Stimulated activated CD4-positive, alpha-beta T cell treated with anti-CD3 and anti-CD28 coated beads, Interleukin-12 subunit alpha, Interleukin-12 subunit beta, amount 100 ng/mL, for 24 hours (primary cell): ENCODE data around the gene SLC15A4.

Experiments
- DNase-seq, 2 experiments: peaks; one replicate each; pipeline ENCODE4 v3.0.0-alpha.2; 2020; ENCODE audit warnings: low read depth in 2 of 2

SLC15A4 gene

DNA sequence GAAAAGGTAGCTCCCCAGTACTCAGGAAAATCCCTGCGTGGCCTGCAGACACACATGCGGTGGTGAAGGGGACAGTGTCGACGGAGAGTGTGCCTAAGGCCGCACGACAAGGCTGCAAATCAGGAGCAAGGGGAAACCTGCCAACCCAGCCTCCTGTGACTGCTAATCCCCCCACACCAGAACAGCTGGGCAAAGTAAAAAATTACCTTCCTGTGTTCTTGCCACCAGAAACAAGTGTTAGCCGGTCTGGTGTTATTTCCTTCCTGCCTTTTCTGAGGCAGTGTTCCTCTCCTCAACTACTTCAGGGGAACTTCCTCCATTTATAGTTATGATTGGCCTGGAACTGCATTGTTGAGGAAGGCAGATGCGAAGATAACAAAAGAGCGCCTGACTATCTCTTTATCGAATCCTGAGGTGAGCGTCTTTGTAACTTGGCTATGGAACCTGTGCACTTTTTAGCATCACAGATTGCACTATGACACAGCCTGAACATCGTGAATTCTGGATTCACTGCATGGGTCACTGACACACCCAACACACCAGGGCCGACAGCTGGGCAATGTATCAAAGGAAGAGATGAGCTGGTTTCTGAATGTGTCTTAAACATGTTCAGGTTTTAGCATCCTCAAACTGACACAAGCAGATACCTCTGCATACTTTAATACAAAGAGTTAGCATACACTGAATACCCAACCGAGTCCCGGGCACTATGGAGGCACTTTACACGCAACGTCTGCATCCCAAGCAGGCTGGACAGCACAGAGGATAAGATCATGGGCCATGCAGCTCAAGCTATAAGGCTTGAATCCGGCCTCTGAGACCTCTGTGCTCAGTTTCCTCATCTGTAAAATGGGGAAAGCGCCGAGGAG is 28.9 kb downstream of the SLC15A4 start:
- DNase-seq = no peak

DNA sequence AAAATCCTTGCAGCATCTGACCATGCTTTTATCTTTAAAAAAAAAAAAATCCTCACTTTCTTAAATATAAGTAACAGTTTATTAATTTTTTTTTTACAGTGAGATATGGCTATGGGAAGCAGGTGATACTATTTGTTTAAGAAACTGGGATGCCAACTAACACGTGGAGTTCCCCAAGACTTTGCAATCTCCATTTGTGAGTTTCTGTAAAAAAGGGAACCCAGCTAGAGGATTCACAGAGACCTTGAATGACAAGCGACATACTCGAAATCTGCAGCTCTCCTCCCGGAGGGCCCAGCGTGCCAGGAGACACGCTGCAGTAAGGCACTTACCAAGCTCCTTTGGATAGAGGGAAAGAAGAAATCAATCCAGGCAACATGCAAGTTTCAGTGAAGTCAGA is 30.1 kb downstream of the SLC15A4 start:
- no peak for DNase-seq

DNA sequence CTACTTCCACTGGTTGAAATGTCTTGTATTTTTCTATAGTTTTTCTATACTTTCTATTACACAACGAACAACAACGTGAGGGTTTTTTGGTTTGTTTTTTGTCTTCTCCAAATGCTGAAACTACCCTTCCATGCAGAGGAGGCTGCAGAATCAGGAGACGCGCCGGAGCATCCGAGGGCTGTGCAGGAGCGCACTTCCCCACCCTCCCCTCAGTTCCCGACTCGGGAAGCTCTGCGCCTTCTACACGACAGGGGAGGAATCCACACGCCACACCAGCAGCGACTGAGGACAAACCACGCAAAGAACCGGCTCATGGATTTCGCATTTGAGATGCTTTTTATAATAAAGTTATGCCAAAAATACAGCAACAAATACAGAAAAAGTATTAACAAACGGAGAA is 30.9 kb downstream of the SLC15A4 start:
- DNase-seq = no peak

DNA sequence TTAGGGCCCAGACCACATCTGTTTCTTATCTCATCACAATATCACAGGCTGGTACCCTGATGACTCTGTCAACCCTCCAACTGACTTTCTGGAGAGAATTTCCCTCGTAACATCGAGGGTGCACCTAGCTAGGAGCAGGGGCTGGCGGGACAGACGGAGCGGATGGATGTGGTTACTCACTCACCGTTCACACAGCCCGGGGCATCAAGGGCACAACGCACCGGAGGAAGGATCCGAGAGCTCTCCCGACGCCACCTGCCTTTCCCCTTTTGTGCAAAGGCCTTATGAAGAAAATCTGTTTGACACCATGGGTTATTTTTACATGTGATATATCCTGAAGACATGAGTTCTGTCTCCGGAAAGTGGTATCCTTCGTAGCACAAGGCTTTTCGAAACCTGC is 31.4 kb downstream of the SLC15A4 start:
- no peak for DNase-seq

DNA sequence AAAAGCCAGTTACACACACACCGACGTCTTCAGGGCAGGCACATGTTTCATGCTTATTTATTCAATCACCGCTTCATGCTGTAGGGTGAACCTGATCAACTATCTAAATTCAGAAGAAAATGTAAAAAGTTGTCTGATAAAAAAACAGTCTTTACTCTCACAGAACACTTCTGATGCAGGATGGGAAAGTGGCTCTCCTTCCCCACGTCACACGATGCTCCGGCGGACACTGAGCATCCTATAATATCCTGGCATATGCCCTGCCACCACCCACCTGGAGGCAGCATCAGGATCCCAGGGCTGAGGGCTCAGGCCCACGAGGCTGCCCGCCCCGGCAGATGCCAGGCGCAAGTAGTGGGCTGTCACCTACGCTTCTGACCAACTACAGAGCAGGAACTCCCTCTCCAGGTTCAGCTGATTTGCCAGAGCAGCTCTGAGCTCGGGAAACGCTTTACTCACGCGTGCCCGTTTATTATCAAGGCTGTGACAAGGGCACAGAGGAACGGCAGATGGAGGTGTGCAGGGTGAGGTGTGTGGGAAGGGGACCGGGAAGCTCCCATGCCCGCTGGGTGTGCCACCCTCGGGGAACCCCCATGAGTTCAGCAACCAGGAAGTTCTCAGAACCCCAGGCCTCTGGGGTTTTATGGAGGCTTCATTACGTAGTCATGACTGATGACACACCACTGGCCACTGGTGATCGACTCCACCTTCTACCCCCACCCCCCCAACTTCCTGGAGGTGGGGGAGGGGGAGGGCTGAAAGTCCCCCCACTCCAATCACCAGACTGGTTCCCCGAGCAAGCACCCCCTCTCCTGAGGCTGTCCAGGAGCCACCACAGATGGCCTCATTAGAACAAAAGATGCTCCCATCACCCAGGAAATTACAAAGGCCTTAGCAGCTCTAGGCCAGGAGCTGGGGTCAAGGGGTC is 32.1 kb downstream of the SLC15A4 start:
- no peak for DNase-seq

DNA sequence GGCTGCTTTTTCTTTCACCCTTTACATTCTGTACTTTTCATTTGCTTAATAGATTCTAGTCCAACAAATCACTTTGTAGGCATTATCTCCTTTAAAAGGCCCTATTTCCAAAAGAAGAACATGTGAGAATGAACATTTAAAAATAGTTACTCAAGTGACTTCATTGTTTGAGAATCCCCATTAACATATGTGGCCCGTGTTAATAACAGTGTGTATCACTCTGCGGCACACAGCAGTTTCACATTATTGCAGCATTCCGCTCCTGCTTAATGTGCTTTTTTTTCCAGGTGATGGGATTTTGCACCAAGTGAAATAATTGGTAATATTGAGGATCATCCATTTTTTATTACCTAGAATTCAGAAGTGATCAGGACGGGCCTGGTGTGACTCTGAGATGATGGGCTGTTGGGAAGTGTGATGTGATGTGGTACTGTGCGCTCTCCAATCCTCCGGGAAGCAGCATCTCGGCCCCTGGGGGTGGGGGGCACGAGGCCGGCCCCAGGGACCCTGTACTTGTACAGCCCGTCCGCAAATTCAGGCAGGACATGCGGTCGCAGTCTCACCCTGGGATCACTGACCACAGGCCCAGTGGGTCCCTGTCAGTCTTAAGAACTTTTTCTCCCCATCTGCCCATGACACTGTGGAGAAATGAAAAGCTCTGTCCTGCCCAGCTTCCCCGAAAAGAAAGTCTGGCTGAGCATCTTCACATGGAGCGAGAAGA is 32.9 kb downstream of the SLC15A4 start:
- no peak for DNase-seq

DNA sequence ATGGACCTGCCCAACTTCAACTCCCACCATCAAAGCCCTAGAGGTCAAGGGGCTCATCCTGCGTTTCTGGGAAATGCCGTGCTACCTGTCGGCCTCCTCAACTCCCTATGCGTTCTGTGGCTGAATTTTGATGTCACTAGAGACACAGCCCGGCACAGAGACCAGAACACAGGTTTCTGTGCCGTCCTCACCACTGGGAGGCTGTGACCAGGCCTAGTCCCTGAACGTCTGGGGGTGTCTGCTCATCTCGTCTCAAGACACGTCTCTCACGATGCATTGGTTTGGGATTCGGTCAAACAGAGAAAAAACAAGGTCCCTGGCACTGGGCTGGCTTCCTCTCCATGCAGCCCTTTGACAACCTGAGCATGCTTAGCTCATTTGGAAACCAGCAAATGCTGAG is 33.5 kb downstream of the SLC15A4 start:
- no peak for DNase-seq

DNA sequence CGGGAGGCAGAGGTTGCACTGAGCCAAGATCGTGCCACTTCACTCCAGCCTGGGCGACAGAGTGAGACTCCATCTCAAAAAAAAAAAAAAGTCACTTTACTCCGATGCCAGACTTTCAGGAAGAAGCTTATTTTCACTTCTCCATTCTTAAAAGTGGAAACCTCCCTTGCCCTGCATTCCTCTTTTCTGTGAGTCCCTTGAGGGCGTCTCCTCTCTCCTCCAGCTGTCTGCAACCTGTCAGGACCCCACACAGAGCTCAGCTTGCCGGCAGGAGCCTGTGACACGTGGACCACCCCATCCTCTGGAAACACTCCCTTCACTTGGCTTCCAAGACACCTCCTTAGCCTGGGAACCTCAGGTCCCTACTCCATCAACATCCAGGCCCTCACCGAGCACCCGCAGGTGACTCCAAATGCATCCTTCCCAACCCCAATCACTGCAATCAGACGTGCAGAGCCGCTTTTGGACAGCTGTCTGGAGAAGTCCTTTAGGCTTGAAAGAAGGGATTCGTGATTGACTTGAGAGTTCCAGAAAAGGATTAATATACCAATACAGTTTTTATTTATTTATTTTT is 34.3 kb downstream of the SLC15A4 start:
- DNase-seq = no peak

DNA sequence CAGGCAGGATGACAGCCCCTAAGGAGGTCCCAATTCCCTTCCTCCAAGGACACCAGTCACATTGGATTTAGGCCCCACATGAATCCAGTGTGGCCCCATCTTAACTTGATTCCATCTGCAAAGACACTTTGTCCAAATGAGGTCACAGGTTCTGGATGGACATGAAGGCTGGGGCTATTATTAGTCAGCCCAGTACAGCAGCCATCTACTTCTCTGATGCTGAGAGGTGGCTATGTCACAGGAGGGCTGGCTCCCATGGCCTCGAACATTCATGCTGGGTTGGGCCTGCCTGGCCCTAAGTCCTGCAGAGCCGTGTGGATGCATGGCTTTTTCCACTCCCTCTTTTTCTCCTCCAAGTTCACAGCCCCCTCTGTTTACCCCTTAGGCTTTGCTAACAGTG is 35.9 kb downstream of the SLC15A4 start:
- DNase-seq = no peak

DNA sequence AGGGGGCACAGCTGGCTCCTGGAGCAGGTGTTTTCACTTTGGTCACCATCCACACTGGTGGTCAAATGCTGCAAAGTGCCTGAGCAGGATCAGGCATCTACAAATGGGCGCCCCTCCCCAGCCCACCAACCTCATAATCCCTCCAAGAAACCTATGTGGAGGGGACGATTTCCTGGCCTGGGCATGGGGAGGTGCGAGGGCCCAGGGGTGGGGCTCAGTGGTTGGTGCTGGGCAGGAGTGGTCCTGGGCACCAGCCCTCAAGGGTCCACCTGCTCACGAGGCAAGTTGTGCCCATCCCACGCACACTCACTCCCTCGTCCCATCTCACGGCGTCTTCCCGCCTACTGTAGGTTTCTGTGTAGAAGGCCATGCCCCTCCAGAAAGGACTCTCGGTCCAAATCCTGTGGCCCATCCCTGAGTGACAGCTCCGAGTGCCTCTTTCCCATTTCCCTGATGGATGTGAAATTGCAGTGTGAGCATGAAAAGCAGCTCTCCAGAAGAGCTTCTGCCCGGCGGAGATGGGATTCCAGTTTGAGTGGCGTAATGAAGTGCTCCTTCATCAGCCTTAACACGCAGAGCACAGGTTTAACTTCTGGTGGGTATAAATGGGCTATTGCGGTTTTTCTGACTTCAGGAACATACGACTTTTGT is 36.9 kb downstream of the SLC15A4 start:
- DNase-seq = no peak

DNA sequence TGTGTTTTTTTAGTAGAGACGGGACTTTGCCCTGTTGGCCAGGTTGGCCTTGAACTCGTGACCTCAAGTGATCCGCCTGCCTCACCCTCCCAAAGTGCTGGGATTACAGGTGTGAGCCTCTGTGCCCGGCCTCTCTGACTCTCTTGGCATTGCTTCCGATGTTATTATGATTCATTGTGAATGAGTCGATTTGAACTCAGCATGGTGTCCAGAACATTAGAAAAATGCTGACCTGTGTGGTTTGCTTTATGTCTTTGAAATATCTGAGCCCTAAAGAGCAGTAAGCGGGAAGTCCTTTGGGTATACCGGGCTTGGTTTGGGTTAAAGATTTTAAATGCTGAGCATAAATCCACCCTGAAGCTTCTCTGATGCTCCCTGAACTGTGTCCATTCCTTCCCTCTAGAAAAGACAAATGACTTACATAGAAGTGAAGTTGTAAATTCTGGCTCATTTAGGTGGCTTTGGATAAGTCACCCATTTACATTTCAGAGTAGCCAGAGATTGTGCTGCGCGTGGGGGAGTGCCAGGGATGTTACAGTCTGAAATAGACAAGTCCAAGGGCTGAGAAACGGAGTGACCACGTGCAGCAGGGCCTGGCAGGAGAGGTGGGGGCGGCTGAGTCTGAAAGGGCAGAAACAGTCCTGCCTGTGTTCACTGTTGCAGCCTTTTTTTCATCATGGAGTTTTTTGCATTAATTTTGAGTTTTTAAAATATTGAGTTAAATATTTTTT is 39.6 kb downstream of the SLC15A4 start:
- no peak for DNase-seq

DNA sequence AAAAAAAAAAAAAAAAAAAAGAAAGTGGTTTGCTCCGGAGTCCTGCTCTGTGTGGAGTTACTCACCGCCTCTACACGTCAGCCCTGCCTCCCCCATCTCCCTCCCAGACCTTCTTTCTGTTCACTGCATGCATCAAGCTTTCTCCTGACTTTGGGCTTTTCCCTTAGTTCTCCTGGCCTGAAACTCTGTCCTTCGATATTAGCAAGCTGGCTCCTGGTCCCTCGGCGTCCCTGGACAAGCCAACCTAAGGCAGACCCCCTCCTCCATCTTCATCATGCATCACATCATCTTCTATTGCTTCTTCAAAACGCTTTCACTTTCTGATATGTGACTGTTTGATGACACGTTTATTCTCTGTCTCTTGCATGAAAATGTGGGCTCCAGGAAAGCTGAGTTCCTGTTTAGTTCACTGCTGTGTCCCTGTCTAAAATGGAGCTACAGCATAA is 40.6 kb downstream of the SLC15A4 start:
- DNase-seq = peak; percentile 3 to 8

DNA sequence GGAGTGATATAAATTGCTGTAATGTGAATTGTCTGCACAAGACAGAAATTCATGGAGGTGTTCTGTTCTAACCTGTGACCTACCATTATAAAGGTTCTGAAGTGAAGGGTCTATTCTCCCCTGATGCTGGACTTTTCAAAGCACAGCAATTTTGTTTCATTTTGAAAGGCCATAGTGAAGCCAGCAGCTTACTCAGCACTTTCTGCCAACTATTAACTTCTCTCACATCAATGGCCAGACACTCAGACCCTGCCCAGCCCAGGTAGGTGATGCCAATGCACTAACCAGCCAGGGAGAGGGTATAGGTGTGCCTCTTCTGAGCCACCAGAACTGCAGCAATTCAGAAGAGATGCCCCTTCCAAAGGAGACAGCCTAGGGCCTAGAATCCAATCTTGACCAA is 43.9 kb downstream of the SLC15A4 start:
- DNase-seq = no peak

DNA sequence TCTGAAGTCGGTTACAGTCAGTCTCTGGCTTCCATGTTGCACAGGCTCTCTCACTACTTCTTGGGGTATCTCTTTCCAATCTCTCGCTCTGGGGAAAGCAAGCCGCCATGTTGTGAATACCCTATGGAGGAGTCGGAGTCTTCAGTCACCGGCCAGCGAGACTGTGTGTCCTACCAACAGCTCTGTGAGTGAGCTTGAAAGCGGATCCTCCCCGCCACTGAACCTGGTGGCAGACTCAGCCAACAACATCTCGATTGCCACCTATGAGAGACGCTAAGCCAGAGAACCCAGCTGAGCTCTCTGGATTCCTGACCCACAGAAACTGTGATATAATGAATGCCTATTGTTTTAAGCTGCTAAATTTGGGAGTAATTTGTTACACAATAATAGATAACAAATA is 51.5 kb downstream of the SLC15A4 start:
- DNase-seq = no peak

DNA sequence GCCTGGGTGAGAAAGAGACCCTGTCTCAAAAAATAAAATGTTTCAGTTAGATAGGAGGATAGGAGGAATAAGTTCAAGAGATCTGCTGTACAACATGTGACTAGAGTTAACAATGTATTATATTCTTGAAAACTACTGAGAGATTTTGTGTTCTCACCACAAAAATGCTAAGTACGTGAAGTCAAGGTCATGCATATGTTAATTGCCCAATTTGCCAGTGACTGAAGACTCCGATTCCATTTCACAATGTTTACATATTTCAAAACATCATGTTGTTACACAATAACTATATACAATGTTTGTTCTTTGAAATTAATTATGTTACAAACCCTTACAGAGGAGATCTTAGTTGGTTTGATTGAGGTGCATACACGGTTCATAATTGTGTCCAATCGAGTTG is 52.1 kb downstream of the SLC15A4 start:
- DNase-seq = no peak

DNA sequence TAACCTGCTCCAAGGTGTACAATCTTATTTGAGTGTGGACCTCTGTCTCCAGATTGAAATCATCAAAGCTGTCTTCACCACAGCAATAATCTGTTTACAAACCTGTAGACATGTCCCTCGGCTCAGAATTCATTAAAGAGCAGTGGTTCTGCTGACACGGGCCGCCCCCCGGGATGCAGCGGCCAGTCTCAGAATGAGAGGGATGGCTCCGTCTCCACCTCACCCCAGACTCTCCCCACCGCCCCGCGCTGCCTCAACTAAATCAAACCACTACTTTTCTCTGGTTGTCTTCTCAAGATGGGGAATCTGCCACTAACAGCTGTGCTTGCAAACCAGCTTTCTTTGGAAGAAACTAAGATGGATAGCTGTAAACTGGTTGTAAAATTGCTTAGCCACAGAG is 56.2 kb downstream of the SLC15A4 start:
- no peak for DNase-seq

DNA sequence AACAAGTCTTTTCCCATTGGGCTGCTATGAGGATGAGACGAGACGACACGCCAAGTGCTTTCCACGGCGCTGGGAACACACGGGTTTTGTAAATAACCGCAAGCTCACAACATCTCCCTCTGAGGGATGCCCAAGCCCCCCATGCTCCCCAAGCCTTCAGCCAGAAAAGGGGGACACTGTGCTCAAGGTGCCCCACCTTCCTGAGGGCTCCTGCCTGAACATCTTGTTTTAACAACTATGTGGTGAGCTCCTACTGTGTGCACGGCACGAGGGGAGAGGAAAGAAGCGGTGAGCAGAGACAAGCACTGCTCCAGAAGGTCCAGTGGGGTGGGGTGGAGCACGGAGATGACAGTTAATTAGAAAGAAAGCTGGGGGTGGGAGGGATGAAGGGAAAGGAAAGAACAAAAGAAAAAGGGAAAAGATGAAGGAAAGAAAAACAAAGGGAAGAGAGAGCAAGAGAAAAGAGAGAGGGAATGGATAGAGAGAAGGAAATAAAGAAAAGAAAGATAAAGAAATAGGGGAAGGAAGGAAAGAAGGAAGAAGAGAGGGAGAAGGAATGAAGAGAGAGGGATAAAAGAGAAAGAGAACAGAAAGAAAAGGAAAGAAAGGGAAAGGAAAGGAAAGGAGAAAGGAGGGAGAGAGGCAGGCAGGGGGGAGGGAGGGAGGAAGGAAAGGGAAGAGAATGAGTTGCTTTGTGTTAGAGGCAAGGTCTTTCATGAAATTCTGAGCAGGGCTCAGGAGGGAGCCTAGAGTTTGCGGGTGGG is 56.8 kb downstream of the SLC15A4 start:
- no peak for DNase-seq

DNA sequence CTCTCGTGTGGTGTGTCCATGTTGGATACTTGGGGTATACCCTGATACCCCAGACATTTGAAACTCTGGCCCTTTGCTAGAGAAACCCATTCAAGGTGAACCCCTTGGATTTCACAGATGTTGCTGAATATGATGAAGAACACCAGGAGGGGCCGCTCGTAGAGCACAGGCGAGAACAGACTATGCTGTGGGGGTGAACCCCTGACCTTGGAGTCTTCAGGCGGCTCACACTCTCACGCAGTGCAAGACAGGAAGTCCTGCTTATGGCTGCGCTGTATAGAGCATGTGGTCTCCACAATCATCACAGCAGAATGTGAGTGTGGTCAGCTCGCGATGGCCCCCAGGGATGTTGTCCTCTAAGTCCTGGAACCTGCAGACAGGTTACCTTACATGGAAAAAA is 60.4 kb downstream of the SLC15A4 start:
- DNase-seq = no peak

DNA sequence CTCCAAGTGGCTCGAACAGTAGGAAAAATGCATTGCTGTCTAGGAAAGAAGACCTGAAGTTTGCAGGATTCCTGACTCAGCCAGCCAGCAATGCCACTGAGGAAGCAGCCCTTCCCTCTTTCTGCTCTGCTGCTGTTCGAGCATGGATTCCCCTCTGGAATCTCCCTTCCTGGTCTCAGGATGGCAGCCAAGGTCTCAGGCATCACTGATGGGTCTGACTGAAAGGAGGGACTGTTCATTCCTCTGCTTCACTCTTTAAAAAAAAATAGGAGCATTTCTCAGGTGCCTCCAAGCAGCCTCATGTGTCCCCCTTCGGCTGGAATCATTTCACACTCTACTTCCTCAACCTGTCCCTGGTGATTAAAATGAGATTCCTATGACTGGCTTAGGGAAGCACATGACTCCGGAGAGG is 62.4 kb downstream of the SLC15A4 start:
- DNase-seq = no peak

DNA sequence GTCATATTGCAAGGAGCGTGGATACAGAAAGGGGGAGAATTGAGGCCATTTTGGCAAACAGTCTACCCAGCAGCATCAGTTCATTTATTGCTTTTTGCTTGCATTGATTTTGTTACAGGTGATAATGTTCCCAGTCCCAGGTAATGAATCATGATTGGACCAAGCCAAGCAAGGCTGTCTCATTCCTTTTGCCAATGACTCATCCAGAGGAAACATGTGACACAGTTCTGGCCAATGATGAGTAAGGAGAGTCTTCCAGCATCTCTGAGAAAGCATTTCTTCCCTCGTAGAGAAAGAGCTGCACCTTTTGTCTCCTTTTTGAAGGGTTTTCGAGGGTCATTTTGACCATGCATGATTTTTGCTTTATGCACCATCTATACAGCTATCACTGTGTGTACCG is 68.2 kb downstream of the SLC15A4 start:
- DNase-seq = no peak
